NCI-H345 (cell line): ENCODE measurements around the gene ITPR1.

ENCODE experiments used
- DNase-seq: peaks from one replicate; lab custom pipeline; 2025; lab: John Stamatoyannopoulos, UW

Gene ITPR1

DNA sequence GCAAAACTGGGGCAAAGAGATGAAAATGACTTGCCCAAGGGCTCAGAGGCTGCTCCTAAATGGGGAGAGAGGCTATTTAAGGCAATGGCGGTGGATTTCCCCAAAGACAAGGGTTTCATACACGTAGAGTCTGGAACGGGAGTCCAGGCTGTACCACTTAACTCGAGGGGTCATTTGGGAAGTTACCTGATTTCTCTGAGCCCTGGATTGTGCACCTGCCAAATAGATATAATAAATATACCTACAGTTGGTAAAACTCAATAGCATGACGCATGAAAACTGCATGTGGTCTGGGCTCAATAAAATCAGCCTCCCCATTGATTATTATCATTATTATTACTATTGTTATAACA is 1.3 kb upstream of the ITPR1 start:
- DNase-seq = no peak

DNA sequence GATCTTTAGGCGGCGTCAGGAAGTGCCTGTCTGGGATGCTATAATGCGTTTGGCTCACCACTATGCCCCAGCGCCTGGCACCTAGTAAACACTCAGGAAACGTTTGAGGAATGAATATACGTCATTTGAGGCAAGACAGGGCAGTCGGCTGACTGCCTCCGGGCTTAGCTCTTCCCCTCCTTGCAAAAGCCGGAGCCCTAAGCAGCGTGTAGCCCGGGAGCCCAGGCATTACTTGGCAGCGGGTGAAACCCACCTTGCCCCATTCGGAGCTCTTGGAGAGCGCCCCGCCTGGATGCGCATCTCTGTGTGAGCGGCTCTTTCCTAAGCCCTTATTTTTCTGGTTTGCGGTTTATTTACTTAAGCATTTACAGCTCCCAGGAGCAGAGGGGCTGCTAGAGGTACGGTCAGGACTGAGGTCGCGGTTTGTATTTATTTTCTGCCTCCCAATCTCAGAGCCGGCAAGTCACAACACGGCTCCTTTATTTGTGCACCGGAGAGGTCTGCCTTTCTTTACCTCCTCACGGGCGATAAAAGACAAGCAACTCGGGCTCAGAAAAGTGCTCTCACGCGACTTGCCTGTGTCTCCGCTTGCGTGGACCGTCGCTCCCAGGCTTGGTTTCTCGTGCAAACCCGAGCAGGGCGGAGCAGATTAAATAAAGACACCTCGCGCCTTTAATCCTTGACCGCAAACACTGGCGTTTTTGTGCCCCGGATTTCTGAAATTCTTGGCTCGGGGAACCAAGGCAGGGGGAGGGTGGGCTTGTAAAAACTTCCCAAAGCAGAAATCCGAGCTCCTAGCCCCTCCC is 737 bp upstream of the ITPR1 start:
- peak; percentile 33 for DNase-seq

DNA sequence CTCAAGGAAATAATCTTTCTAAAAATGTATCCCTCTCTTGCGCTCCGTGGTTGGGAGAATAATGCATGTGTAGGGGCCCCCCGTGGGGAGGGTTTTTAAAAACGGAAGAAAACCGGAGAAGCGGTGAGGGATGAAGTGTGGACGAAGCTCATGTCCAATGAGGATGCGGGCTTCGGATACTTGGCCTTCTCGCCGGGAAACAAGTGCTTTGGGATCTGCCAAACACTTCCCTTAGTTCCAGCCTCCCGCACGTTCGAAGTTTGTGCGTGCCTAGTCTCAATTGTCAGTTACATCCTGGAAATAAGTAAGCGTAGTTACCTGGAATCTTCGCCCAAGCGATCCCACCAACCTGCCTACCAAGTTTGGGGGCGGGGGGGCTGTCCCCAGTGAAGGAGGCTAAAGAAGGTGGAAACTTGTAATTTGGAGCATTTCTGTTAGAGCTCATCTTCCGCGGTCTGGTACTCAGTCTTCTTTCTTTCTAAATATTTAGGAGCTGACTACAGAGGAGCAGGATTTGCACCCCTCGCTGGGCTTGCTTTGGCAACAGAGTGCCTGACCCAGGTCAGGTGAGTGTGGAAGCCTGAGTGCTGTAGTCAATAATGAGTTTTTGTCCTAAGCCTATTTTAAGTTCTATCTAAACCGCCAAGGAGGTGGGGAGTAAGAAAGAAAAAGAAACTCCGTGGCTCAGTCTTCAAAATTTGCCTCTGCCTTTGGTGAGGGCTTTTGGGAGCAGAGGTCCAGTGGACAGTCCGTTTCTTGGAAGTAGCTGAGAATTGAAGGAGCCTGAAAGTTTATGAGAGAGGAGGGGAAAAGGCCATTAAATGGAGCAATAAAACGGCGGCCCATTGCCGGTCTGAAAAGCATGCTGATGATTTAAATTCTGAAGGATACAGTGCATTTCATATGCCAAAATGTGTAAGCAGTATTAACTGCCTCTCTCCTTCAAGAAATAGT is 1.1 kb downstream of the ITPR1 start:
- no peak for DNase-seq

DNA sequence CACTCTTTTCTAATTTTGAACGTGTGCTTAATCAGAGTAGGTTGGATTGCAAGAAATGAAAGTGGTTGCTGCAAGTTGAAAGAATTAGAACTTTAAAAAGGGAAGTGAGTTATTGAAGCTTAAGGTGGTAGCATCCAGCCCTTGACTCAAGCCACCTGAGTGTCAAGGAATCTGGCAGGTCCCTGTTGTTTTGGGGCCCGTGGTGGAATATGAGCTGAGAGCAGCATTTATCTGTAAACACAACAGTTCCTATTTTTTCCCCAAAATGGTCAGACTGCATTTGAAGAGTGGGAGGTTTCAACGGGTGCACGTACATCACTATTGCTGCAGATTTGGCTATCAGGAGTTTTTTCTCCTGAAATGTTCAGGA is 1.7 kb downstream of the ITPR1 start:
- no peak for DNase-seq

DNA sequence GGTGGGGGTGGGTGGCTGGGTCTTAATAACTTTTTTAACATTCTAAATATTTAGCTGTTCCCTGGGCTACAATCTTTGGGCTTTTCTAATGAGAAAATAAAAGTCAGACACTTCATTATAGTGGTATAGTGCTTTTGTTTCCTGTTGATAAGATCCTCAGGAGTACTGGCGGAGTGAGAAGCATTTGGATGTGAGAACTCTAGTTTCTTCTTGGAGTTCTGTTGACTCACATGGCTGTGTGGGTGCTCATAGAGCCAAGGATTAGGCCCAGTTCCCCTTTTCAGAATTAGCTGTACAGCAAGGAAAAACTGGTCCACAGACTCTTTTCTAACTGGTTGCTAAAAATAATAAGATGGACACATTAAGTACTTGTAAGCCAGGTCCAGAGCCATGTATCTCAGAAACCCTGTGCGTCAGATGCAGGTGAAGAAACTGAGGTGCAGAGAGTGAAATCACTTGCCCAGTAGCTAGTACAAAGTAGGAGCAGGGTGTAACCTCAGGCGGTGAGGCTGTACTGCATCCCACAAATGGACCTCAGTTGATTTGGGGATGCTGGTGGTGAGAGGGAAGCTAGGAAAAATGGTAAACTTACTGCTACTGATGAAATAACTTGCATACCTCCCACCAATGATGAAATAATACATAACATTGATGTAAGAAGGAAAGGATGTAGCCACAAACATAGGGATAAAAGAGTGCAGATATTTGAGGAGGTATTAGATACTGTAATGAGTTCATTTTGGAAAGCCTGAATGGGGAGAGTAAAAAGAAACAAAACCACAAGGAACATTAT is 2.3 kb downstream of the ITPR1 start:
- DNase-seq = no peak

DNA sequence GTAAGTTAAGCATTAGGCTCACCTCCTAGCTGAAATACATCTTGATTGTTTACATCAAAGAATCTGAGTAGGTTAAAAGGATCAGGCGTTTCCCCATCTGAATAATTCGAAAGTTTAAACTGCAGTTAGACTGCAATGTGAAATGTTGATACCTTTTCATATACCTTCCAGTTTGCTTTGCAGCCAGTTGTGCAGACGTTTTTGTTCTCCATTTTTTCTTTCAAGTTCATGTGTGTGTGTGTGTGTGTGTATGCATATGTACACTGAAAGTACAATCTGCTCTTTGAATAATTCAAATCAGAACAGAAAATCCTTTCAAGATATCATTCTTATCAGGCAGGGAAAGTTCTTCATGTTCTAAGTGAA is 2.9 kb downstream of the ITPR1 start:
- no peak for DNase-seq

DNA sequence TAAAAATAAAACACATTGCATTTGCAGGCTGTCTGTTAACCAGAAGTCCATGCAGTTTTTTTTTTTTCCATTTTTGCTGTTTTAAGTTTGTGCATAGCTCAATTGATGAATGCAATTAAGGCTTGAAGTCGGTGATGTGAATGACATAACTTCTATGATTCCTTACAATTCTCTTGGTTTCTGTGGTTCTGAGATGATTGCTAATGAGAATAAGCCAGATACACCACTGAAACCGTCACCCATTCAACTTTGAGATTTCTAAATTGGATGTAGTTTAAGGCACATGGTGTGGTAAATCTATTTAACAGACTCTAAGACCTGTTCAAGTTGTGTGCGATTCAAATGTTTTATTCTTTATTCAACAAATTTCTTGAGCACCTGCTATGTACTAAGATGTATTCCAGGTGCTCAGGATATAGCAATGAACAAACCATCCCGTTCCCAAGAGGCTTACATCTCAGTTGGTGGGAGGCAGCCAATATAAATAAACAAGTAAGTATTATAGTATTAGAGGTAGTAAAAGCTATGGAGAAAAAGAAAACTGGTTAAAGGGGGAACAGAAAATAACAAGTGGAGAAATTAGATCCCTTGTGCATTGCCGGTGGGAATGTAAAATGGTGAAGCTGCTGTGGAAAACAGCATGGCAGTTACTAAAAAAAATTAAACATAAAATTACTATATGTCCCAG is 4.0 kb downstream of the ITPR1 start:
- DNase-seq = no peak

DNA sequence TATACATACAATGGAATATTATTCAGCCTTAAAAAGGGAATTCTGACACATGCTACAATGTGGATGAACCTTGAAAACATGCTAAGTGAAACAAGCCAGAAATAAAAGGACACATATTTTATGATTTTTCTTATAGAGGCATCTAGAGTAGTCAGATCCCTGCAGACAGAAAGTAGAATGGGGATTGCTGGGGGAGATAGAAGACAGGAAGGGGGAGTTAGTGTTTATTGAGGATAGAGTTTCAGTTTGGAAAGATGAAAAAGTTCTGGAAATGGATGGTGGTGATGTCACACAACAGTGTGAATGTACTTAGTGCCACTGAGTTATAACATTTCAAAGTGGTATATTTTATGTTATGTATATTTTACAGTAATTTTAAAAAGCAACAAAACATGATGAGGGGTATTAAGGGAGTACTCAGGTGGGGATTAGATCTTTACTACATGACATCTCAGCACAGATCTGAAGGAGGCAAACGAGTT is 4.7 kb downstream of the ITPR1 start:
- no peak for DNase-seq

DNA sequence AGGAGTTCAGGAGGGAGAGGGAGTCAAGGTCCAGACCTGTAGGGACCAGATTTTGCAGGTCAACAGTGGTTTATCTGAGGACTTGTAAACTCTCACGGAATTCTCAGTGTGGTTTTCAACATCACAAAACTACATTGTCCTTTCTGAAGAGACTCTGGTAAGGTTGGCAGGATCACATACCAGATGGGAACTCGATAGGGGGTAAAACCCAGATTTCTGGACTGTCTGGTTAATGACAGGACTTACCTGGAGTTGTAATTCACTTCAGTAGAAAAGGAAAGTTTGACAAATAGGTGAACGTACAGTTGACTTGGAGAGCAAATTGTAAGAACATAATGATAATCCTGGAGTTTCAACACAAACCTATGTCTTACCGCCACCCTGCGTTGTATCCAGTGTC is 5.3 kb downstream of the ITPR1 start:
- no peak for DNase-seq

DNA sequence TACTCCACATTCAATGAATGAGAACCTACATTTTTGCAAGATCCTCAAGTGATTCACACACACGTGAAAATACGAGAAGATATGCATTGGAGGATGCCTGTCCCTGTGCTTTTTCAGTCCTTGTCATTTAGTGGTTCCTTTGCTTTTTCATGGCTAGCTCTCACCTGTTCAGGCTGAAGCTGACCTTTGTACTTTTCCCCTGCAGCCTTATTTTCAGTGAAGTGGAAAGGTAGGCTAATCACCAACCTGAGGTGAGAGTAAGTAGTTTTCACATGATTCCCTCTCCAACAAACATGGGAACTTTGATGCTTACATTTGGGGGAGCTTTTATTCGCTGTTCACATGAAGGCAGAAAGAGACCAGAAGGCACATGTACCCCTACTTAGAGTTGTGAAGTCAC is 8.3 kb downstream of the ITPR1 start:
- DNase-seq = no peak

DNA sequence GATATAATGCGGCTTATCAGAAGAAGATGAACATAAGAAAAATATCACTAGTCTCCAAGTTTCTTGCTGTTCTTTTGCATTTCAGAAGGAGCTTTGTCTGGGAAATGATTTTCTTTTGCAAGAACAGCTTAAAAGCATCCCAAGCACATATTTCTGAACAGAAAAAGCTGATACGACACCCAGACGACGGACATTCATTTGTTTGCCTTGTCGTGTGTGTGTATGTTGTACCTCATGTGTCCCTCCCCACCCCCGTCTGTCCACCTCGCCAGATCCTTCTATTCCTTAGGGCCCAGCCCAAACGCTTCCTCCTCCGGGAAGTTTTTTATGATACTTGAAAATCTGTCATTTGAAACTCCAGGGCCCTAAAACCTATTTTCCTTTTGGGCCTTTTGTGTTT is 8.8 kb downstream of the ITPR1 start:
- no peak for DNase-seq

DNA sequence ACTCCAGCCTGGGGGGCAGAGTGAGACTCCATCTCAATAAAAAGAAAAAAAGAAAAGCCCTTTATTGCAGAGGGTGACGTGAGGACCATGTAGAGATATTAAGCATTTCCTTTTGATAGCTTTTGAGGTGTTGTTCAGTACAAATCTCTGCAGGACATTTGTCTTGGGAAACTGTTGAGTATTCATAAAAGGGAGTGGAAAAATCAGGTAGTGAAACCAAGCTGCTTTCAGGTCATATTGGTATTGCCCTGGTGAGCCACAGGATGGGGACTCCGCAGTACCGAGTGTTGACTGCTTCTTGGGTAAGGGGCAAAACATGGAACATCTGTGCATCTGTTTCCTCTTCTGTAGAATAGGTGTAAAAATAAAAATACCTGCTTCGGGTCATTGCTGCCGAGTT is 9.9 kb downstream of the ITPR1 start:
- DNase-seq = no peak

DNA sequence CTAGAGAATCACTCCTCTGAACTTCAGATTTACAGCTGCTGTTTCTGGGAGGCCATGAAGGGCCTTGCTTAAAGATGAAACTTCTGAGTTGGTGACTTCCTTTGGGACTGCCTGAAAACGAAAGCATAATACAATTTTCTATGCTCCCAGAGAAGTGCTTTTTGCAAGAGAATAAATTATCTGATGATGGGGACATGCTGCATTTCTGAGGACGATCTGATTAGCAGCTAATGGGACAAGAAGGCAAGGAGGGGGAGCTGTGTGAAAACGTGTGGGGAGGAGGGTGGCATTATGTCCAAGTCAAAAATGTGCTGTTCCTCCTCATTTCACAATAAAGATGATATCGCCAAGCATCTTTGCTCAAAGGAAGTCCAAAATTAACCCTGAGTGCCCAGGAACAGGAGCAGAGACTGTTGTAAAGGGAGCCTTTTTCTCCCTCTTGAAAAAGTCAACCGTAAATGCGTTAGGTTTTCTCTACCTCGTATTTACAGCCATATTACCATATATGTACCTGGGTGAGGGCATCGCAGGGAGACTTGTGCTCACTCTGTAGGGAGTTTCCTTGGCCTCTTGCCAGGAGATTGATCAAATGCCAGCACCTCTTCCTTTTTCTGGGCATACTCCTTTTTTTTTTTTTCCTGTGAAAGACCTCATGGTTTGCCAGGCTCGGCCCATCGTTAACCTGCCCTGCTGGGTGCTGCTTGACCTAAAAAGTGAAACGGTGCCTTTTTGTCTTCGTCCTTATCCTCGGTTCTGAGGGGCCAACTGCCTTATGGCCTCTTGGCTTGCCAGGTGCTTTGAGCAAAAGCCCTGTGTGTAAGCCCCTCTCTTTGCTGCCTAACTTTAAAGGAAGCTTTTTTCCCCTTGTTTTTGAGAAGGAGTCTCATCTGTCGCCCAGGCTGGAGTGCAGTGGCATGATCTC is 11.5 kb downstream of the ITPR1 start:
- DNase-seq = peak; percentile 58

DNA sequence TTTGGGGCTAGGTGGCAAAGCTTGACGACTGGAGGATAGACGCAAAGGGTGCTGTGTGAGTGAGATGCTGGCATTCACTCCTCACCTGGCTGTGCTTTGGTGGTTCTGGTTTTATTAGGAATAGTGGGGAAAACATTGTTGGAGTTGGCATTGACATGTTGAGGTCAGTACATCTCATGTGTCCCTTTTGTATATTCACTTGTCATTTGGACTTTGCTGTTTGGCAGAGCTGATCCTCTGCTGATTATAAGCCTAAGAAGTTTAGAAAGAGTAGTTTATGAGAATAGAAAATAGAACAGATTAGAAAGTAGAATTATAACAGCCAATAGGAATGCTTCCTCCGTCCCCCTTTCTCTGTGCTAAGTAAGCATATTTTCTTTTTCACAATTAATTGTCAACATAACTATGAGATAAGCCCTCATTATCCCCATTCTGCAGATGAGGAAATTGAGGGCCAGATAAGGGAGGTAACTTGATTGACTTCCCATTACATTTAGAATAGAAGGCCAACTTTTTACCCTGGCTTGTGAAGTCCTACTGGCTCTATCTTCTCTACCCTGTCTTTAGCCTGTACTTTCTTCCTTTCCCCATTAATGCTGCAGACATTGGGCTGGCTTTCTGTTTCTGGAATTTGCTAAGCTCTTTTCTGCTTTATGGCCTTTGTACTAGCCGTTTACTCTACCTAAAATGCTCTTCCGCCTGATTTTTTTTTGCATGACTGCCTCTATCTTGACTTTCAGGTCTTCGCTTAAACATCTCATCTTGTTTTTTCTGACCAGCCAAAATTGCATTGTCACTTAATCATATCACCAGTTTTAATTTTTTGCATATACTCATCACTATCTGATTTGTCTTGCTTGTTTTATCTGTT is 12.8 kb downstream of the ITPR1 start:
- DNase-seq = no peak

DNA sequence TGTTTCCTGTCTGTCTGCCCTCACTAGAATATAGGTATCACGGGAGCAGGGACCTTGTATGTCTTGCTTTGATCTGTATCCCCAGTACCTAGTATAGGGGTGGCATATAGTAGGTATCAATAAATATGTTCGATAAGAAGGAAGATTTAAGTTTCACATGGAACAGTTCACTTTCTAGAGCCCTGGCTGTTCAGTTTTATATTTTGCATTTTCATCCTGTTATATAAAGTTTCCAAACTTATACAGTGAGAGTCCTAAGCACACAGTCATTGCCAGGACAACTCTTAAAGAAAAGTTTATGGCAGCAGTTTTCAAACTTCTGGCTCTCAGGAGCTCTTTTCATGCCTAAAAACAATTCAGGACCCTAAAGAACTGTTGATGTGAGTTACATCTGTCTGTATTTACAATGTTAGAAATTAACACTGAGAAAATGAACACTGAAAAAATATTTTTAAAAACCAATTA is 13.4 kb downstream of the ITPR1 start:
- no peak for DNase-seq

DNA sequence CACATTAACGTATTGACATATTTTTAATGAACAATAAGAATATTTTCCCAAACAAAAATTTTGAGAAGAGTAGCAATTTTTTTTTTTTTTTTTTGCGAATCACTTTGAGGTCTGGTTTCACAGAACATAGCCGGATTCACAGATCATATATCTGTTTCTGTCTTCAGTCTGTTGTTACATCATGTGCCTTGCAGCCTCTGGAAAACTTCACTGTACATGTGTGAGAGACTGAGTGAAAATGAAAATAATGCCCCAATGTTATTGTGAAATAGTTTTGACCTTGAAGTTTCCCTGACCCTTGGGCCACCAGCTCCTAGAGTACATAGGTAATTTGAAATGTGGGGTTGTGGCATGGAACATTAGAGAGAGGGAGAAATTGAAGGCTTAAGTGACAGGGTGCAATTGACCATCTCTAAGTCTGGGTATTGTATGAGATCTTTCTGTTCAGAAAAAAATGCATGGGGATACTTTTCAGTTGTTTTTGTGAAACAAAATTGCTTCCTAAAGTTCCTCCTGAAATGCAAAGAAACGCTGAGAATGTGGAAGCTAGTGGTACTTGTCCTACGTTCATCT is 14.0 kb downstream of the ITPR1 start:
- DNase-seq = no peak

DNA sequence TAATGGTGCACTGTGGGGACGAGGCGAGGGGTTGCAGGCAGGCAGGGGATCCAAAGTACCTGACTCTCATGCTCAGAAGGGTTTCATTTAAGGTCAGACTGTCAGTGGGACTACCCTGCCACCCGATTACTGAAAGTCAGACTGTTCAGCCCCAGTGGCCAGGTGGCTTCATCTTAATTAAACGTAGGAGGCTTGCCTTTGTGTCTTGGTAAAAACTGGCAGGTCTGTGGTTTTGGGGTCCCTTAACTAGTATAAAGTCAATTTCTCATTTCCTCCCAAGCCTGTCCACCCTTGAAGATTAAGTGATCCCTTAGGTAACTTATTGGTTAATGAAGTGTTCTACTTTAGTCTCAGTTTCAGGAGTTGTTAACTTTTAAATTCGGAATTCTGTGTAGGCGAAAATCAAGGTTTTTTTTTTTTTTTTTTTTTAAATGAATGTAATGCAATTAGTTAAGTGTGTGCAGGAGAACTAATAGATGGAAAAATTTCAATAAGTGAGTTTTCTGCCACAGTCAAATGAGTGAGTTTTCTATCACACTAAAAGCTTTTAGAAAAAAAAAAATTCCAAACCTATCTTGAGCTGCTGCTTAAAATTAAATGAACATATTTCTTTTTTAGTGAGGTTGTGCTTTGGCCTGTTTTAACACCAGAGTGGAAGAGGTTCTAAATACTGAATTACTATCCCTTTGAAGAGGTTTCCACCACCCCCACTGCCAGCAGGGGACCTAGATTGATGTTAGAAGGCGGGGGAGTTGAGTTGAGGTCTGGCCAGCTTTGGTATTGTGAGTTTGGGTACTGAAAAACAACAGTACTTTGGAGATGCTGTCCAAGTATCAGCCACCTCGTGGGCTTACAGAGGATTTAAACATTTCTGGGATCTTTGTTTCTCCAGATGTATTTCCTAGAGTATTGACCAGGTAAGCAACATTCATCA is 15.2 kb downstream of the ITPR1 start:
- DNase-seq = no peak

DNA sequence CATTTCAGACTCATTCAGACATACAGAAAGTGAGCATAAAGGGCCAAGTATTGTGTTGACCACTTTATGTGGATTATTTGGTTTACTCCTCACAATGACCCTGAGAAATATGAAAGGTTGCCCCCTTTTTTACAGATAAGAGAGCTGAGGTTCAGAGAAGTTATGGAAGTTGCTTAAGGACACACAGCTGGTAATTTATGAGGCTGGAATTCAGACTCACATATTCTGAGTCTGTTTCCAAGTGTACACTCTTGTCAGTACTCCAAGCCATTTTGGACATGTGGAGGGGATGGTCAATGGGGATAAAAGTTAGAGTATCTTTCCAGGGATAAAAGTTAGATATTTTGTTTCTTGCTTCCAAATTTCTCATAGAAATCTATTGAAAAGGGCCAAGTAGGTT is 15.9 kb downstream of the ITPR1 start:
- no peak for DNase-seq
